ENCODE data around the gene HTR6. TPM values are rescaled to one million over a fixed set of nuclear protein-coding genes. Genes with fewer than 3 reads are reported as not detected.

HTR6 gene
- total RNA-seq, 1 donor from 2014 or later: 0.11 TPM

Other genes with a start within 250 kb of the HTR6 start
- gene CAPZB, start 179.3 kb upstream of the HTR6 start, total RNA-seq: 458 and 459 TPM in 2 replicates
- gene NBL1, start 20.6 kb upstream of the HTR6 start, total RNA-seq: 58.3 and 74.8 TPM in 2 replicates
- gene TMCO4, start 135.0 kb downstream of the HTR6 start, total RNA-seq: 1.8 and 2.4 TPM in 2 replicates
- not detected in 2 replicates for gene RNF186, start 150.4 kb downstream of the HTR6 start, total RNA-seq
- gene OTUD3, start 217.5 kb downstream of the HTR6 start, total RNA-seq: 8.7 and 10.6 TPM in 2 replicates

Measured in astrocyte (in vitro differentiated cells and primary cell).